ENCODE results near the gene ZBED4. TPM values are rescaled to one million over a fixed set of nuclear protein-coding genes. Genes with fewer than 3 reads are reported as not detected.

Gene ZBED4
- total and polyA plus RNA-seq, 5 donors from 2014 or later, result 6.1 to 17.1 (median 6.9) TPM

DNA sequence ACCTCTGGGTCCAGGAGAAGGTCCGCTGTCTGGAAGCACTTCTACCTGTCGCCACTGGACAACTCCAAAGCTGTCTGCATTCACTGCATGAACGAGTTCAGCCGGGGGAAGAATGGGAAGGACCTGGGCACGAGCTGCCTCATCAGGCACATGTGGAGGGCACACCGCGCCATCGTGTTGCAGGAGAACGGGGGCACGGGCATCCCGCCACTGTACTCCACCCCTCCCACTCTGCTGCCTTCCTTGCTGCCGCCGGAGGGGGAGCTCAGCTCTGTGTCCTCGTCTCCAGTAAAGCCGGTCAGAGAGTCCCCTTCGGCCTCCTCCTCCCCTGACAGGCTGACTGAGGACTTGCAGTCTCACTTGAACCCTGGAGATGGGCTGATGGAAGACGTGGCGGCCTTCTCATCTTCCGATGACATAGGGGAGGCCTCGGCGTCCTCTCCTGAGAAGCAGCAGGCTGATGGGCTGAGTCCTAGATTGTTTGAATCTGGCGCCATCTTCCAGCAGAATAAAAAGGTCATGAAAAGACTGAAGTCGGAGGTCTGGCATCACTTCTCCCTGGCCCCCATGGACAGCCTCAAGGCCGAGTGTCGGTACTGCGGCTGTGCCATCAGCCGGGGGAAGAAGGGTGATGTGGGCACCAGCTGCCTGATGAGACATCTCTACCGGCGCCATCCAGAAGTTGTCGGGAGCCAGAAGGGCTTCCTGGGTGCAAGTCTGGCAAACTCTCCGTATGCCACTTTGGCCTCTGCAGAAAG, 31.0 kb downstream of the ZBED4 start:
- Mint-ChIP-seq H3K4me1 (peaks cover 21 to 32% (median 31%) of the 10 kb centered on the region in 4 donors), H3K27ac (no peak overlapping the region), H3K9me3 (no peaks in the 10 kb centered on the region)

GRCh38 chr22:49885281-49885680, 31.6 kb downstream of the ZBED4 start:
- Mint-ChIP-seq H3K4me1 (peaks cover 17 to 27% (median 26%) of the 10 kb centered on the region in 4 donors), H3K36me3 (peaks cover 49% of the 10 kb centered on the region), H3K9me3 (no peaks in the 10 kb centered on the region)

More for the DNA sequence above, 31.0 kb downstream of the ZBED4 start:
- peaks cover 17% of the 10 kb centered on the region for H3K4me1 ChIP-seq (ENCODE audit: control insufficient read depth, insufficient read depth, low read length, poor library complexity, severe bottlenecking)
- no peaks in the 10 kb centered on the region for H3K27me3 ChIP-seq (ENCODE audit: control insufficient read depth, insufficient read depth, low read length)
- Mint-ChIP-seq H3K36me3 (peaks cover 47% of the 10 kb centered on the region), H3K27me3 (no peaks in the 10 kb centered on the region), H3K4me3 (no peak overlapping the region)
- no peak overlapping the region for H3K4me3 ChIP-seq (ENCODE audit: low read depth, low read length)
- no peak for ATAC-seq (ENCODE audit: low read depth in 2 of 2)
- no peak overlapping the region for H3K27ac ChIP-seq (ENCODE audit: insufficient read depth, low read length, poor library complexity, severe bottlenecking)
- DNase-seq, result no peak
- H3K36me3 ChIP-seq (ENCODE audit: control insufficient read depth, insufficient read depth, low read length), result peaks cover 59% of the 10 kb centered on the region
- no peaks in the 10 kb centered on the region for H3K9me3 ChIP-seq (ENCODE audit: control insufficient read depth in 2 of 2, low read length in 2 of 2)

GRCh38 chr22:49885881-49886280, 32.2 kb downstream of the ZBED4 start:
- H3K9me3 ChIP-seq (ENCODE audit: control insufficient read depth in 2 of 2, low read length in 2 of 2), result no peaks in the 10 kb centered on the region
- H3K36me3 ChIP-seq (ENCODE audit: control insufficient read depth, insufficient read depth, low read length), result peaks cover 62% of the 10 kb centered on the region
- H3K4me1 ChIP-seq (ENCODE audit: control insufficient read depth, insufficient read depth, low read length, poor library complexity, severe bottlenecking), result peaks cover 11% of the 10 kb centered on the region
- no peaks in the 10 kb centered on the region for H3K27me3 Mint-ChIP-seq
- H3K27ac Mint-ChIP-seq, result no peak overlapping the region
- no peak overlapping the region for H3K27ac ChIP-seq (ENCODE audit: insufficient read depth, low read length, poor library complexity, severe bottlenecking)
- DNase-seq (no peak), ATAC-seq (ENCODE audit: low read depth in 2 of 2) (no peak)
- H3K27me3 ChIP-seq (ENCODE audit: control insufficient read depth, insufficient read depth, low read length), result no peaks in the 10 kb centered on the region
- peaks cover 13 to 24% (median 21%) of the 10 kb centered on the region in 4 donors for H3K4me1 Mint-ChIP-seq
- H3K4me3 Mint-ChIP-seq, result no peak overlapping the region
- peaks cover 49% of the 10 kb centered on the region for H3K36me3 Mint-ChIP-seq
- no peaks in the 10 kb centered on the region for H3K9me3 Mint-ChIP-seq
- no peak overlapping the region for H3K4me3 ChIP-seq (ENCODE audit: low read depth, low read length)

More at GRCh38 chr22:49885281-49885680, 31.6 kb downstream of the ZBED4 start:
- Histone ChIP-seq H3K36me3 (ENCODE audit: control insufficient read depth, insufficient read depth, low read length) (peaks cover 59% of the 10 kb centered on the region), H3K27ac (ENCODE audit: insufficient read depth, low read length, poor library complexity, severe bottlenecking) (no peak overlapping the region), H3K4me1 (ENCODE audit: control insufficient read depth, insufficient read depth, low read length, poor library complexity, severe bottlenecking) (peaks cover 15% of the 10 kb centered on the region), H3K4me3 (ENCODE audit: low read depth, low read length) (no peak overlapping the region), H3K9me3 (ENCODE audit: control insufficient read depth in 2 of 2, low read length in 2 of 2) (no peaks in the 10 kb centered on the region), H3K27me3 (ENCODE audit: control insufficient read depth, insufficient read depth, low read length) (no peaks in the 10 kb centered on the region)
- ATAC-seq (ENCODE audit: low read depth in 2 of 2) (no peak), DNase-seq (no peak)
- H3K27ac Mint-ChIP-seq, result no peak overlapping the region
- H3K27me3 Mint-ChIP-seq, result no peaks in the 10 kb centered on the region
- H3K4me3 Mint-ChIP-seq, result no peak overlapping the region

DNA sequence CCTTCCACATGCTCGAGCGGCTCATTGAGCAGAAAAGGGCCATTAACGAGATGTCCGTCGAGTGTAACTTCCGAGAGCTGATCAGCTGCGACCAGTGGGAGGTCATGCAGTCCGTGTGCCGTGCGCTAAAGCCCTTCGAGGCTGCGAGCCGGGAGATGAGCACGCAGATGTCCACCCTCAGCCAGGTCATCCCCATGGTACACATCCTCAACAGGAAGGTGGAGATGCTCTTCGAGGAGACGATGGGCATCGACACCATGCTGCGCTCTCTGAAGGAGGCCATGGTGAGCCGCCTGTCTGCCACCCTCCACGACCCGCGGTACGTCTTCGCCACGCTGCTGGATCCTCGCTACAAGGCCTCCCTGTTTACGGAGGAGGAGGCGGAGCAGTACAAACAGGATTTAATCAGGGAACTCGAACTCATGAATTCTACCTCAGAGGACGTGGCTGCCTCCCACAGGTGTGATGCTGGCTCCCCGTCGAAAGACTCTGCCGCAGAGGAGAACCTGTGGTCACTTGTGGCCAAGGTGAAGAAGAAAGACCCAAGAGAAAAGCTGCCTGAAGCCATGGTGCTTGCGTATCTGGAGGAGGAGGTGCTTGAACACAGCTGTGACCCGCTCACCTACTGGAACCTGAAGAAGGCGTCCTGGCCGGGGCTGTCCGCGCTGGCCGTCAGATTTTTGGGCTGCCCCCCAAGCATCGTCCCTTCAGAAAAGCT, 32.9 kb downstream of the ZBED4 start:
- Mint-ChIP-seq H3K36me3 (peaks cover 55% of the 10 kb centered on the region), H3K4me1 (peaks cover 15 to 21% (median 19%) of the 10 kb centered on the region in 4 donors), H3K27ac (no peak overlapping the region), H3K27me3 (no peaks in the 10 kb centered on the region), H3K4me3 (no peak overlapping the region), H3K9me3 (peaks cover 0 to 4% (median 0%) of the 10 kb centered on the region in 7 donors)
- H3K4me3 ChIP-seq (ENCODE audit: low read depth, low read length), result no peak overlapping the region
- H3K27ac ChIP-seq (ENCODE audit: insufficient read depth, low read length, poor library complexity, severe bottlenecking), result no peak overlapping the region
- DNase-seq (no peak), ATAC-seq (ENCODE audit: low read depth in 2 of 2) (no peak)
- no peaks in the 10 kb centered on the region for H3K9me3 ChIP-seq (ENCODE audit: control insufficient read depth in 2 of 2, low read length in 2 of 2)
- peaks cover 8% of the 10 kb centered on the region for H3K4me1 ChIP-seq (ENCODE audit: control insufficient read depth, insufficient read depth, low read length, poor library complexity, severe bottlenecking)
- H3K36me3 ChIP-seq (ENCODE audit: control insufficient read depth, insufficient read depth, low read length), result peaks cover 62% of the 10 kb centered on the region
- no peaks in the 10 kb centered on the region for H3K27me3 ChIP-seq (ENCODE audit: control insufficient read depth, insufficient read depth, low read length)

DNA sequence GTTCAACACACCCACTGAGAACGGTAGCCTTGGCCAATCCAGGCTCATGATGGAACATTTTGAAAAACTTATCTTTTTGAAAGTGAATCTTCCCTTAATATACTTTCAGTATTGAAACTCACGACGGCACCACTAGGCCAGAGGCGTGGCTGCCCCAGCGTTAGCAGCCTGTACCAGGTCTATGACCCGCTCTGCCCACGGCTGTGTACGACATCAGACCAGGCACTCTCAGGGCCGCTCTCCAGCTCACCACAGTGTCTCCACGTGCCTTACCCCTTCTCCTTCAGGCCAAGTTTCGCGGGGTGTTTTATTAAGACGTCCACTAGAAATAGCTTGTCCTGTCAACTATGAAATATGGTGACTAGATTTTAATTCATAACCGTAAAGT, 33.4 kb downstream of the ZBED4 start:
- Histone ChIP-seq H3K4me1 (ENCODE audit: control insufficient read depth, insufficient read depth, low read length, poor library complexity, severe bottlenecking) (peaks cover 2% of the 10 kb centered on the region), H3K27me3 (ENCODE audit: control insufficient read depth, insufficient read depth, low read length) (no peaks in the 10 kb centered on the region), H3K36me3 (ENCODE audit: control insufficient read depth, insufficient read depth, low read length) (peaks cover 62% of the 10 kb centered on the region), H3K9me3 (ENCODE audit: control insufficient read depth in 2 of 2, low read length in 2 of 2) (no peaks in the 10 kb centered on the region), H3K27ac (ENCODE audit: insufficient read depth, low read length, poor library complexity, severe bottlenecking) (no peak overlapping the region), H3K4me3 (ENCODE audit: low read depth, low read length) (no peak overlapping the region)
- Mint-ChIP-seq H3K27me3 (no peaks in the 10 kb centered on the region), H3K36me3 (peaks cover 57% of the 10 kb centered on the region), H3K4me3 (peak overlapping the region in 1 of 4 donors; percentile 68), H3K4me1 (peaks cover 10 to 20% (median 16%) of the 10 kb centered on the region in 4 donors), H3K9me3 (peaks cover 0 to 5% (median 0%) of the 10 kb centered on the region in 7 donors), H3K27ac (no peak overlapping the region)
- no peak for ATAC-seq (ENCODE audit: low read depth in 2 of 2)
- no peak for DNase-seq

DNA sequence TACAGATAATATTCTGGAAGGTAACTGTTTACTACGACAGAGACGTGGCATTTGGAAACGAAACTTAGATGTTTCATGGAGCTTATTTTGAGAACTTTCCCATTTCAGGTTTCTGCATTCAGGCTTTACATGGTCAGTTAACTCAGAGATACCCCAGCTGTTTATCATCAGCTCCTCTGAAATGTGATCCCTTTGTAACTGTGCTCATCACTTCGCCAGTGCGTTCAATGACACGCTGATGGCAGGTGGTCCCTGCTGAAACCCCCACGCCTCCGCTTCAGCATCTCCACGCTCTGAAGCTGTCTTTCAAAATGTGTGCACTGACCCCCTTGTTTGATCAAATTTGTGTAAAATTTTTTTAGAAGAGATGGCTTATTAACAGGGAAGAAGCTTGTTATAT, 34.1 kb downstream of the ZBED4 start:
- no peak for ATAC-seq (ENCODE audit: low read depth in 2 of 2)
- H3K27me3 ChIP-seq (ENCODE audit: control insufficient read depth, insufficient read depth, low read length), result no peaks in the 10 kb centered on the region
- Mint-ChIP-seq H3K9me3 (peaks cover 0 to 5% (median 0%) of the 10 kb centered on the region in 7 donors), H3K27ac (no peak overlapping the region), H3K4me3 (no peak overlapping the region), H3K4me1 (peaks cover 3 to 16% (median 12%) of the 10 kb centered on the region in 4 donors), H3K36me3 (peaks cover 54% of the 10 kb centered on the region), H3K27me3 (no peaks in the 10 kb centered on the region)
- H3K27ac ChIP-seq (ENCODE audit: insufficient read depth, low read length, poor library complexity, severe bottlenecking), result no peak overlapping the region
- no peaks in the 10 kb centered on the region for H3K4me1 ChIP-seq (ENCODE audit: control insufficient read depth, insufficient read depth, low read length, poor library complexity, severe bottlenecking)
- H3K4me3 ChIP-seq (ENCODE audit: low read depth, low read length), result no peak overlapping the region
- H3K9me3 ChIP-seq (ENCODE audit: control insufficient read depth in 2 of 2, low read length in 2 of 2), result no peaks in the 10 kb centered on the region
- peaks cover 62% of the 10 kb centered on the region for H3K36me3 ChIP-seq (ENCODE audit: control insufficient read depth, insufficient read depth, low read length)
- no peak for DNase-seq

DNA sequence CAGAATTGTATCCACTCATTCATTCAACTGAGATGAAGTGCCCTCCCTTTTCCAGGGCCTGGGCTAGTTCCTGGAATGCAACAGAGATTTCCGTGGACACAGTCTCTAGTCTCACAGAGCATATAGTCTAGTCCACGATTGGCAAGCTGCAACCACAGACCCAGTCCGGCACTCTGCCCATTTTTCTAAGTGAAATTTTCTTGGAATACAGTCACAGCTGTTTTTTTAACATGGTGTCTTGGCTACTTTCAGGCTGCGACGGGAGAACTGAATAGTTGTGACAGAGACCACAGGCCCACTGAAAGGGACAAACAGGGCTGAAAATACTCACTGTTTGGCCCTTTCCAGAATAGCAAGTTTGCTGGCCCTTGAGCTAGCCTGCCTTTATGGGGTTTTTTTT, 35.4 kb downstream of the ZBED4 start:
- Histone ChIP-seq H3K36me3 (ENCODE audit: control insufficient read depth, insufficient read depth, low read length) (peaks cover 49% of the 10 kb centered on the region), H3K27me3 (ENCODE audit: control insufficient read depth, insufficient read depth, low read length) (no peaks in the 10 kb centered on the region), H3K4me3 (ENCODE audit: low read depth, low read length) (no peak overlapping the region), H3K9me3 (ENCODE audit: control insufficient read depth in 2 of 2, low read length in 2 of 2) (no peaks in the 10 kb centered on the region), H3K4me1 (ENCODE audit: control insufficient read depth, insufficient read depth, low read length, poor library complexity, severe bottlenecking) (no peaks in the 10 kb centered on the region), H3K27ac (ENCODE audit: insufficient read depth, low read length, poor library complexity, severe bottlenecking) (no peak overlapping the region)
- H3K27me3 Mint-ChIP-seq, result no peaks in the 10 kb centered on the region
- H3K36me3 Mint-ChIP-seq, result peaks cover 44% of the 10 kb centered on the region
- peaks cover 0 to 5% (median 0%) of the 10 kb centered on the region in 7 donors for H3K9me3 Mint-ChIP-seq
- ATAC-seq (ENCODE audit: low read depth in 2 of 2) (no peak), DNase-seq (no peak)
- no peak overlapping the region for H3K27ac Mint-ChIP-seq
- H3K4me1 Mint-ChIP-seq, result peaks cover 0 to 13% (median 6%) of the 10 kb centered on the region in 4 donors
- no peak overlapping the region for H3K4me3 Mint-ChIP-seq

Data from CD4-positive, CD25-positive, alpha-beta regulatory T cell (primary cell).